CD4-positive, alpha-beta T cell treated with Interleukin-6 at 100 ng/mL for 8 hours (primary cell): ENCODE results near the gene AQP6.
"Not testable (repeated sequence)": the region's sequence is repeated elsewhere in the genome, so short reads cannot be mapped to it uniquely, and the experiment has no call there.

Experiments used
- DNase-seq: peaks from one replicate; pipeline ENCODE4 v3.0.0-alpha.2; 2020; ENCODE audit warnings: mixed read lengths, low spot score

AQP6 gene

GRCh38 chr12:49969651-49970429, 2.9 kb upstream of the AQP6 start:
- DNase-seq, result no peak

GRCh38 chr12:49970658-49971057, 2.1 kb upstream of the AQP6 start:
- DNase-seq, result no peak

- no peak for DNase-seq
These were observed 1.6 kb upstream of the AQP6 start for GRCh38 chr12:49971141-49971540.

- DNase-seq, result no peak
These were observed 618 bp upstream of the AQP6 start for GRCh38 chr12:49972129-49972528.

GRCh38 chr12:49973361-49973830, 649 bp downstream of the AQP6 start:
- no peak for DNase-seq

- no peak for DNase-seq
These were observed 1.5 kb downstream of the AQP6 start for GRCh38 chr12:49974231-49974675.

- no peak for DNase-seq
These were observed 2.0 kb downstream of the AQP6 start for GRCh38 chr12:49974677-49975317.

- DNase-seq, result no peak
These were observed 2.6 kb downstream of the AQP6 start for GRCh38 chr12:49975318-49975761.

- no peak for DNase-seq
These were observed 3.8 kb downstream of the AQP6 start for GRCh38 chr12:49976557-49976956.

GRCh38 chr12:49978125-49978524, 5.4 kb downstream of the AQP6 start:
- no peak for DNase-seq

- DNase-seq, result no peak
These were observed 6.4 kb downstream of the AQP6 start for GRCh38 chr12:49979016-49979586.

GRCh38 chr12:49979791-49980190, 7.0 kb downstream of the AQP6 start:
- no peak for DNase-seq

GRCh38 chr12:49980501-49981349, 8.0 kb downstream of the AQP6 start:
- no peak for DNase-seq

GRCh38 chr12:49982246-49983087, 9.7 kb downstream of the AQP6 start:
- DNase-seq, result no peak

- DNase-seq, result no peak
These were observed 11.1 kb downstream of the AQP6 start for GRCh38 chr12:49983892-49984291.

GRCh38 chr12:49984476-49985359, 12.0 kb downstream of the AQP6 start:
- DNase-seq, result no peak

- DNase-seq, result no peak
These were observed 13.2 kb downstream of the AQP6 start for GRCh38 chr12:49985981-49986380.

- not testable (repeated sequence) for DNase-seq
These were observed 13.7 kb downstream of the AQP6 start for GRCh38 chr12:49986476-49986875.

- DNase-seq, result no peak
These were observed 15.0 kb downstream of the AQP6 start for GRCh38 chr12:49987625-49988303.

GRCh38 chr12:49989400-49989799, 16.7 kb downstream of the AQP6 start:
- not testable (repeated sequence) for DNase-seq
